ENCODE measurements around the gene NHS.
A peak's percentile ranks its signal among the peaks of the same experiment; 100 is the strongest.

NHS gene

DNA sequence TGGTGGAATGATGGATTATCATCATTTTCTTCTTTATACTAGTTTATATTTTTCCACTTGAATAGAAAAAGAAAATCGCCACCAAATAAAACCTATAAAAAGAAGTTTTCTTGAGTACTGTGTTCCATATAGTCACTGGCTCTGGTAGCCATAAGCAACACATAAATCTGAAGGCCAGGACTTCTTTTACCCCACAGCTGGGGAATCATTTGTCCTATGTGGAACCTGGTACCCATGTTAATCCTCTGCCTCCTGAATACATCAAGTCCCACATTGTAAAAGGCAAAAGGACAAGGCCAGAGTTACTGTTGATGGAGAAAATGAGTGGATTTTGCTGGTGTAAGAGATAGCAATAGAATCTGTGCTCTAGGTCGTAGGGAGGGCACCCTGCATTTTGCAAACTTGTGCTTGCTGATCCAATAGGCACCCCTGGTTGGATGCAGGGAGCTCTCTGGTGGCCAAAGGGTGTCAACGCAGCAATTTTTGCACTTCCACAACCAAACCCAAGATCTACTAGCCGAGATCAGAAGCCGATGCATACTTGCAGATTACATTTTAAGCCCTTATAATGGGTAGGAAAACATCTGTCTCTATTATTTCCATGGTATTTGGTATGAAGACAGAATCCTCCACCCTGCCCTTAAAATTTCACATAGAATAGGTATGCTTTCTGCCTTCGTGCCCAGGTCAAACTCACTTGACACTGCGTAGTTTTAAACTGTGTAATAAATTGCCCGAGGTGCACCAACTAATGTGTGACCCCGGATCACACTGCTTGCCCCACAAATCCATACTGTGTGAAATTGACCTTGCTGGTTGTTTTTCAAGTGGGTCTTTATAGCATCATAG, 216.1 kb downstream of the NHS start:
- DNase-seq: peak; percentile 61 to 71 (median 65)

- DNase-seq: no peak
Observed at GRCh38 chrX:17591741-17592110, 216.7 kb downstream of the NHS start.

DNA sequence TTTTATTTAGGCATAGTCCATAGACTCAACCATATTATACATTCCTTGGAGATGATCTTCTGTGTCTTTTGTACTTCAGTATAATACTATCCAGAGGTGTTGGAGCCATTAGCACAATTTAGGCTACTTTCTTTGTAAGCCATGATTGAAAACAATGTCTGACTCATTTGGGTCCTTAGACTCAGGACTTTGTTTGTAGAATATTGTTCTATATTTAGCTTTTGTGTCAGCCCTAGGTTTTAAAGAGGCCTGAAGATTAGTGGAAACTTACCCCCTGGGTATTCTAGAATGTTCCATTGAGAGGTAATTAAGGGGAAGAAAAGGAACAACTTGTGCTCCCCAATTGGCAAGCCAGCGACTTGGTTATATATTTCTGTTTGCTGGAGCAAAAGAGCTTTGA, 217.1 kb downstream of the NHS start:
- no peak for DNase-seq

GRCh38 chrX:17594693-17595092, 219.7 kb downstream of the NHS start:
- DNase-seq: no peak

DNA sequence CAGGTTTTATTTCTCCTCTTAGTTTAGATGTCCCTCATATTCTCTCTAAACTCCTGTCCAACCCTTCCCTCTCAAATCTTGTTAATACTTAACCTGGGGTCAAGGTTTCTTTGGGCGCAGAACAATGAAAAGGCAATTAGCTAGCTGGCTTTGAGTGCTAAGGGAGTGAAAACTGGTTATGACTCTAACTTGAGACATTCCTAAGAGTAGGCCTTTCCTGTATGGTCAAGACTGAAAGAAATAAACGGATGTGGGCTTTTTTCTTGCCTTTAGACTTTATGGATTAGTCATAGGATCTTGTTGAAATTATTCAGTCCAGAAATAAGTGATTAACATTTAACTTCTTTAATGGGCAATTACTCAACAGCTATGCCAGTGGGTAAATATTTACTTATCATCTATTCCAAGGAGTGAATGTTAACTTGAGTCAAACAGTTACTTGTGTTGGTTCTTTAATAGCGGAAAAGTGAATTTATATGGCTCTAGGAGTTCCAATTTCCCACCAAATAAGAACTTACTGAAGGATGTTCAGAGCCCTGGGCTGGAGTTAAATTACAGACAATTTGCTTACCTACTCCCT, 220.5 kb downstream of the NHS start:
- no peak for DNase-seq

DNA sequence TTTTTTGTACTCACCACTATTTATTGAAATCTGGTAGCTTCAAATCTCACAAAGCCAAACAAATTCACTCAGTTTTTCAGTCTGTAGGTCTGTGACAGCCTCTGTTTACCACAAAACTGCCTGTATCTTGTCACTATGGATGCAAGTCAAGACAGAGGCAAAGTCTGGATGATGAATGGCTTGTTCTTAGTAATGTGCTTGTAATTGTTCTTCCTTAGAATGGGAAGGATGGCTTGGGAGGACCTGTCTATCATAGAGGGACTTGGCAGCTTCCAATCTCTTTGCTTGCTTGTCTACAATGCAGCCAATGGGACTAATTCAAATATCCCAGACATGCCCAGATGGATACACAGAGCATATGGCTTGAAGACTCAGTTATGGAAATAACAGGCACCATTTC, 221.1 kb downstream of the NHS start:
- DNase-seq: no peak

GRCh38 chrX:17596546-17597205, 221.7 kb downstream of the NHS start:
- no peak for DNase-seq

DNA sequence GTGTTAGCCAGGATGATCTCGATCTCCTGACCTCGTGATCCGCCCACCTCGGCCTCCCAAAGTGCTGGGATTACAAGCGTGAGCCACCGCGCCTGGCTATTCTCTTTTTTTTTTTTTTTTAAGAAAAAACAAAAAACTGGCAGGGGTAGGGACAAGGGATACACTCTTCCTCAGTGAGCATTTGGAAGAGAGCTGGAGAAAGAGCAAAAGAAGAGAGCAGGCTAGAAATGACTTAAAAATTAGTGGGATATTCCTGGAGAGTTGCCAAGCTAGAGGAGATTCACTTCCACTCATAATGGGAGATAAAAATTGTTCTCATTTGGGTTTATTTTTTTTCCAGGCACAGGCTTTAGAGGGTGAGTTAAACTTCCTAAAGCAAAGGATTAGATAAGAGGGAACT, 222.3 kb downstream of the NHS start:
- no peak for DNase-seq

DNA sequence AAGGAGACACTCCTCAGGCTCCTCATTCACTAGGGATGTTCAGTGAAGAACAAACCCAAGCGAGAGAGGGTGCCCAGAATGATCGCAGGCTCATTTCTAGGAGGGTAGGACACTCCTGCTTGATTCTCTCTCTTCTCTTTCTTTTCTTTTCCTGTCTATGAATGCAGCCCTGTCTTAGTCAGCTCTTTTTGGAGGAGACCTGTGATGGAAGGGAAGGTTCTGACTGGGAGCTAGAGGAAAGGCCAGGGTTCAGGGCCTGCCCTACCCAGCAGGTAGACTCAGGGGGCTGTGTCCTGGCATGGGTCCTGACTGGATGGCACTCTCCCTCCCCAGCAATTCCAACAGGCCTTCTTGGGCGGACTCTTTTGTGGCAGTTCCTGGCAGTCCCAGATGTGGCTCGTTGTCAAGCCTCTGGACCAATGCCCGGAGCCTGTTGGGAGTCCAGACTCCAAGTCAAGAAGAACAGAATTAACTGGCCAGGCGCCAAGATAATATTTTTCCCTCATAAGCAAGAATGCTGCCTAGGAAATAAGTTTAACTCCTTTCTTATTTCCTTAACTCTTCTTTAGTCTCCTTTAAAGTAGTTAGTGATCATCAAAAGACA, 222.9 kb downstream of the NHS start:
- no peak for DNase-seq

- DNase-seq: no peak
Observed at GRCh38 chrX:17601441-17602200, 226.6 kb downstream of the NHS start.

GRCh38 chrX:17602245-17602644, 227.2 kb downstream of the NHS start:
- DNase-seq: no peak

- DNase-seq: no peak
Observed at GRCh38 chrX:17603196-17603595, 228.2 kb downstream of the NHS start.

DNA sequence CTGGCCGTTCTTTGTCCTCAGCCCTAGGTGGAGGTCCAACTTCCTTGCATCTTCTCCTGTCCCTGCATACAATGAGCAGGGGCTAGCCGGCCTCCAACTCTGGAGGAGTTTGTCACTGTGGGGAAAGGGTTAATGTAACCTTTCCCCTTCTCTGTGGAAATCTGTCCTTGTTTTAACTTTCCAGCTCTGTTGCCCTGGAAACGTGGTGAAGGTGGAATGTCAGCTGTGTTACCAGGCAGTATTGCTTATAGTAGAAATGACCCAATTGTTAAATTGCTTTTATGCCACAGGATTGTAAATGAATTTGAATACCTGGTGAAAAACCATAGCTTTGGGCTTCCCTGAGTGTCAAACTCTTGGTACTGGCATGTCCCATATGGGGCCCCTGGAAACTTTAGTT, 230.7 kb downstream of the NHS start:
- DNase-seq: no peak

- DNase-seq: no peak
Observed at GRCh38 chrX:17606231-17606630, 231.2 kb downstream of the NHS start.

- no peak for DNase-seq
Observed at GRCh38 chrX:17608888-17609287, 233.9 kb downstream of the NHS start.

GRCh38 chrX:17610788-17611187, 235.8 kb downstream of the NHS start:
- DNase-seq: no peak

GRCh38 chrX:17613979-17614588, 239.1 kb downstream of the NHS start:
- DNase-seq: no peak

GRCh38 chrX:17616936-17617335, 241.9 kb downstream of the NHS start:
- DNase-seq: no peak

- DNase-seq: no peak
Observed at GRCh38 chrX:17617806-17618205, 242.8 kb downstream of the NHS start.

DNA sequence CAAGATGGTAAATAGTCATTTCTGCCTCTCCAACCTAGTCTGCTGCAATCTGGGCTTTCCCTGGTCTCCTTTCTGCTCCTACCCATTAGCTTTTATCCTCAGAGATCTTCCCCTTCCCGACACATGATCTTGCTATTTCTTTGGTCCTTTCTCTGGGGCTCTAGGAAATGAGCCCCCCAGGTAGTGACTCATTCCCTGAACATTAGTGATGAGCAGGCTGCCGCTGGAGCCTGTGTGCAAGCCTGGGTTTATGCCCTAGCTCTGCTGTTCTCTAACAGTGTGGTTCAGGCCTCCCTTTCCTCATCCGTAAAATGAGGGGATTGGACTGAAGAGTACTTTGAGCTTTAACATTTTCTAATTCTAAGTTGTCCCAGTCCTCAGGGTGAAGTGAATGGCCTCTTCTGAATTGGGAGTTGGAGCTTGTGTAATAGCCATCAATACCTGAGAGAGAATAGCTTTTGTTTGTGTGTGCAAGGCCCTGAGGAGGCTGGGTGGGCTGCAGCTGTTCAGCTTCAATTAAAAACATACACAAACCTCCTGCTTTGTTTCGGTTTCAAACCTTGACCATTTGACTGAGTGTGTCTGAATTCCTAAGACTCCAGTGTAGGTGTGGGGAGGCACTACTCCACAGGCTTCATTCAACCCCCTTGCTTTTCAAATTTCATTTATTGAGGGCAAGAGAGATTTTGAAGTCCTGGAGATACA, 246.7 kb downstream of the NHS start:
- DNase-seq: no peak

DNA sequence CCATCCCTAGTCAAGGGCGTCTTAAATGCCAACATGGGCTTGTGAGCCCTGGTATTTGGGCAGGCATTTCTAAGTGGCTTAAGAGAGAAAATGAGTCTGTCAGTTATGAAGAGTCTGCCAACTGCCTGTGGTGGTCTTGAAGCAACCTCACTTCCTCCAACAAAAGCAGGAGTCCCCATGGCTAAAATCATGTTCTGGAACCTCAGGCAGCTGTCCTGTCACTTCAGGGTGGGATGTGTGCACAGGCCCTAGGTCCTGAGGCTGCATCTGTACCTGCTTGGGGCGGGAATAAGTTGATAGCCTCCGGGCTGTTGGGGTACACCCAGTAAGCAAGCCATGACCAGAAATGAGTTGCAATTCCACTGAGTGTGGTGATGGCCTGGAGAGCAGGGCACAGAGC, 247.3 kb downstream of the NHS start:
- no peak for DNase-seq

GRCh38 chrX:17623750-17624149, 248.8 kb downstream of the NHS start:
- DNase-seq: no peak
